ENCODE data around the gene DCBLD1. TPM values are rescaled to one million over a fixed set of nuclear protein-coding genes. Genes with fewer than 3 reads are reported as not detected.

DCBLD1 gene
- total and polyA plus RNA-seq, 2 of the 13 experiments (the other 11 are each of a cell fraction or from before 2014, with no cell fraction given), result 23.2 to 41.5 TPM

GRCh38 chr6:117481278-117481925 is 1.1 kb upstream of the DCBLD1 start (continued):
- TF ChIP-seq IRF9 (CRISPR knock-in tag; IDR thresholded peaks at IDR 0.05; ENCODE audit: borderline replicate concordance) (no peak), IKZF4 (CRISPR knock-in tag; IDR thresholded peaks at IDR 0.05; ENCODE audit: borderline replicate concordance, low read depth, not compliant biosample characterization) (peak; percentile 83), PAWR (CRISPR knock-in tag; IDR thresholded peaks at IDR 0.05; ENCODE audit: borderline replicate concordance) (no peak), ZNF558 (CRISPR knock-in tag; IDR thresholded peaks at IDR 0.05; ENCODE audit: borderline replicate concordance) (no peak; the same call in 1 of the 2 replicates), ZNF296 (CRISPR knock-in tag; conservative IDR thresholded peaks at IDR 0.05) (peak; percentile 76; the same call in 1 of the 2 replicates), ZHX2 (IDR thresholded peaks at IDR 0.05; ENCODE audit: low read depth) (no peak), ZHX2 (CRISPR knock-in tag; IDR thresholded peaks at IDR 0.05; ENCODE audit: borderline replicate concordance) (no peak; the same call in 1 of the 2 replicates), NCOA1 (CRISPR knock-in tag; IDR thresholded peaks at IDR 0.05) (no peak), ZNF747 (CRISPR knock-in tag; IDR thresholded peaks at IDR 0.05; ENCODE audit: borderline replicate concordance) (peak; percentile 73; the same call in 1 of the 2 replicates), TAF15 (IDR thresholded peaks at IDR 0.05; ENCODE audit: low read depth, low read length, poor library complexity, severe bottlenecking) (no peak), SYNCRIP (IDR thresholded peaks at IDR 0.05; ENCODE audit: insufficient read depth, low read depth, low read length) (no peak), NCOR1 (IDR thresholded peaks at IDR 0.05; ENCODE audit: borderline replicate concordance, low read length) (0 out of 2 replicates have a peak, but pooled peaks have one; percentile 59), PLRG1 (conservative IDR thresholded peaks at IDR 0.05) (no peak), JUND (CRISPR knock-in tag; IDR thresholded peaks at IDR 0.05) (no peak), ZGPAT (CRISPR knock-in tag; IDR thresholded peaks at IDR 0.05) (peak; percentile 37; the same call in 1 of the 2 replicates), DDIT3 (CRISPR knock-in tag; IDR thresholded peaks at IDR 0.05) (no peak), ZNF773 (CRISPR knock-in tag; IDR thresholded peaks at IDR 0.05; ENCODE audit: borderline replicate concordance) (peak; percentile 63; the same call in 1 of the 2 replicates), ZBTB7A (CRISPR knock-in tag; IDR thresholded peaks at IDR 0.05) (peak; percentile 88)
